ENCODE results near the gene NUDT8. TPM values are rescaled to one million over a fixed set of nuclear protein-coding genes. Genes with fewer than 3 reads are reported as not detected.

The NUDT8 gene
- total RNA-seq, 1 donor from 2014 or later: 6.2 TPM

GRCh38 chr11:67617243-67617953 is 12.3 kb downstream of the NUDT8 start:
- DNase-seq (ENCODE audit: low spot score in 2 of 2, unreplicated experiment in 2 of 2): no peak
- Mint-ChIP-seq H3K9me3 (no peaks in the 10 kb centered on the region), H3K4me1 (peaks cover 36% of the 10 kb centered on the region), H3K4me3 (no peak overlapping the region), H3K36me3 (peaks cover 5% of the 10 kb centered on the region), H3K27me3 (ENCODE audit: low read depth) (peaks cover 16% of the 10 kb centered on the region), H3K27ac (no peak overlapping the region)
- no peak for TF ChIP-seq CTCF (IDR thresholded peaks at IDR 0.05; ENCODE audit: unreplicated experiment)

GRCh38 chr11:67616431-67617242 is 13.1 kb downstream of the NUDT8 start:
- DNase-seq (ENCODE audit: low spot score in 2 of 2, unreplicated experiment in 2 of 2): no peak
- no peak for TF ChIP-seq CTCF (IDR thresholded peaks at IDR 0.05; ENCODE audit: unreplicated experiment)
- Mint-ChIP-seq H3K9me3 (no peaks in the 10 kb centered on the region), H3K27ac (no peak overlapping the region), H3K36me3 (peaks cover 5% of the 10 kb centered on the region), H3K27me3 (ENCODE audit: low read depth) (peaks cover 12% of the 10 kb centered on the region), H3K4me3 (no peak overlapping the region), H3K4me1 (peaks cover 29% of the 10 kb centered on the region)

GRCh38 chr11:67615728-67616430 is 13.9 kb downstream of the NUDT8 start:
- no peak for DNase-seq (ENCODE audit: low spot score in 2 of 2, unreplicated experiment in 2 of 2)
- H3K4me1 Mint-ChIP-seq: peaks cover 22% of the 10 kb centered on the region
- H3K36me3 Mint-ChIP-seq: peaks cover 5% of the 10 kb centered on the region
- H3K27ac Mint-ChIP-seq: no peak overlapping the region
- TF ChIP-seq CTCF (IDR thresholded peaks at IDR 0.05; ENCODE audit: unreplicated experiment): no peak
- no peaks in the 10 kb centered on the region for H3K9me3 Mint-ChIP-seq
- H3K4me3 Mint-ChIP-seq: no peak overlapping the region
- H3K27me3 Mint-ChIP-seq (ENCODE audit: low read depth): peaks cover 9% of the 10 kb centered on the region

- peak overlapping the region; percentile 62 for H3K4me3 Mint-ChIP-seq
- TF ChIP-seq CTCF (IDR thresholded peaks at IDR 0.05; ENCODE audit: unreplicated experiment): no peak
- DNase-seq (ENCODE audit: low spot score in 2 of 2, unreplicated experiment in 2 of 2): no peak
- H3K27ac Mint-ChIP-seq: peak overlapping the region; percentile 82
- H3K4me1 Mint-ChIP-seq: peaks cover 18% of the 10 kb centered on the region
- H3K27me3 Mint-ChIP-seq (ENCODE audit: low read depth): peaks cover 9% of the 10 kb centered on the region
- peaks cover 5% of the 10 kb centered on the region for H3K36me3 Mint-ChIP-seq
- no peaks in the 10 kb centered on the region for H3K9me3 Mint-ChIP-seq
Measured at GRCh38 chr11:67614730-67615714, 14.7 kb downstream of the NUDT8 start.

All from mesothelial cell of epicardium (in vitro differentiated cells).